HEK293 (cell line): ENCODE results near the gene ARPC1B.
A peak's percentile ranks its signal among the peaks of the same experiment; 100 is the strongest.

Experiments used
- CTCF ChIA-PET: fragments of 350-600 bp; formaldehyde crosslinking; extraction: SDS; loops from one replicate; lab custom pipeline; 2021; ENCODE audit warnings: antibody characterized with exemption; lab: Yijun Ruan, JAX
- POLR2A ChIA-PET: fragments of 300-600 bp; formaldehyde crosslinking; extraction: SDS; loops from one replicate; lab custom pipeline; 2020; ENCODE audit warnings: antibody characterized with exemption, inconsistent platforms; lab: Yijun Ruan, JAX
- H3K27ac ChIP-seq: fragments of 200-500 bp; sonication (Bioruptor generic); 2 replicates; pipeline ENCODE4 v1.5.1; 2014; ENCODE audit warnings: low read depth, low read length, control low read depth, inconsistent platforms; ENCODE audit errors: extremely low read depth
- H3K36me3 ChIP-seq, 2 experiments: fragments of 200-500 bp in 1 of 2; sonication (Bioruptor generic) in 1 of 2; 1 replicate in 1 of 2; 2 replicates in 1 of 2; pipeline ENCODE4 v1.5.1; 2014 to 2017; ENCODE audit warnings: inconsistent platforms in 2 of 2, low read length in 2 of 2; ENCODE audit not compliant: control insufficient read depth in 2 of 2, insufficient read depth in 1 of 2
- H3K4me1 ChIP-seq: fragments of 200-500 bp; sonication (Bioruptor generic); 2 replicates; pipeline ENCODE4 v1.5.1; 2014; ENCODE audit warnings: mild to moderate bottlenecking, low read length, inconsistent platforms; ENCODE audit not compliant: control insufficient read depth, insufficient read depth
- H3K4me3 ChIP-seq: 2 replicates; pipeline ENCODE4 v1.5.1; 2011; ENCODE audit warnings: low read depth, mild to moderate bottlenecking, control low read depth, low read length, moderate library complexity
- H3K9me3 ChIP-seq: fragments of 200-500 bp; sonication (Bioruptor generic); 2 replicates; pipeline ENCODE4 v1.5.1; 2014; ENCODE audit warnings: low read depth, low read length, inconsistent platforms; ENCODE audit not compliant: control insufficient read depth, insufficient read depth
- BCL11B ChIP-seq: fragments of 450-650 bp; formaldehyde crosslinking; IDR thresholded peaks from 2 replicates; pipeline ENCODE4 v1.5.1; 2016; ENCODE audit warnings: low read depth, missing biosample characterization, missing genetic modification characterization
- GLIS1 ChIP-seq: fragments of 450-650 bp; formaldehyde crosslinking; IDR thresholded peaks from 2 replicates; pipeline ENCODE4 v1.5.1; 2016; ENCODE audit warnings: missing biosample characterization, missing genetic modification characterization
- GLIS2 ChIP-seq: fragments of 450-650 bp; formaldehyde crosslinking; IDR thresholded peaks from 2 replicates; pipeline ENCODE4 v1.5.1; 2016; ENCODE audit warnings: missing biosample characterization, missing genetic modification characterization
- INSM2 ChIP-seq: fragments of 450-650 bp; formaldehyde crosslinking; IDR thresholded peaks from 2 replicates; pipeline ENCODE4 v1.5.1; 2016; ENCODE audit warnings: missing biosample characterization, missing genetic modification characterization
- OSR2 ChIP-seq: fragments of 450-650 bp; formaldehyde crosslinking; IDR thresholded peaks from 2 replicates; pipeline ENCODE4 v1.5.1; 2016; ENCODE audit warnings: missing biosample characterization, missing genetic modification characterization
- SETDB1 ChIP-seq: IDR thresholded peaks from one replicate; pipeline ENCODE4 v1.6.1; 2017; ENCODE audit warnings: mild to moderate bottlenecking, low read length, moderate library complexity, mixed read lengths; ENCODE audit not compliant: insufficient read length
- ZBTB1 ChIP-seq: fragments of 450-650 bp; formaldehyde crosslinking; IDR thresholded peaks from 2 replicates; pipeline ENCODE4 v1.5.1; 2016; ENCODE audit warnings: missing biosample characterization, missing genetic modification characterization
- ZBTB20 ChIP-seq: fragments of 450-650 bp; formaldehyde crosslinking; IDR thresholded peaks from 2 replicates; pipeline ENCODE4 v1.5.1; 2016; ENCODE audit warnings: missing biosample characterization, missing genetic modification characterization
- ZNF16 ChIP-seq: fragments of 450-650 bp; formaldehyde crosslinking; IDR thresholded peaks from 2 replicates; pipeline ENCODE4 v1.5.1; 2016; ENCODE audit warnings: low read depth, missing biosample characterization, missing genetic modification characterization
- ZNF214 ChIP-seq: fragments of 450-650 bp; formaldehyde crosslinking; IDR thresholded peaks from 2 replicates; pipeline ENCODE4 v1.5.1; 2017; ENCODE audit warnings: missing biosample characterization, mild to moderate bottlenecking, missing genetic modification characterization, borderline replicate concordance
- ZNF266 ChIP-seq: fragments of 450-650 bp; formaldehyde crosslinking; IDR thresholded peaks from 2 replicates; pipeline ENCODE4 v1.5.1; 2016; ENCODE audit warnings: missing biosample characterization, missing genetic modification characterization, low read depth
- ZNF292 ChIP-seq: fragments of 450-650 bp; formaldehyde crosslinking; IDR thresholded peaks from 2 replicates; pipeline ENCODE4 v1.5.1; 2016; ENCODE audit warnings: low read depth, missing biosample characterization, missing genetic modification characterization, borderline replicate concordance
- ZNF350 ChIP-seq: fragments of 450-650 bp; formaldehyde crosslinking; IDR thresholded peaks from 2 replicates; pipeline ENCODE4 v1.5.0; 2017; ENCODE audit warnings: missing biosample characterization, mild to moderate bottlenecking, missing genetic modification characterization
- ZNF354C ChIP-seq: fragments of 450-650 bp; formaldehyde crosslinking; IDR thresholded peaks from 2 replicates; pipeline ENCODE4 v1.5.1; 2016; ENCODE audit warnings: missing biosample characterization, missing genetic modification characterization, low read depth, borderline replicate concordance
- ZNF48 ChIP-seq: fragments of 450-650 bp; formaldehyde crosslinking; IDR thresholded peaks from 2 replicates; pipeline ENCODE4 v1.5.1; 2016; ENCODE audit warnings: missing biosample characterization, missing genetic modification characterization
- ZNF658 ChIP-seq: fragments of 450-650 bp; formaldehyde crosslinking; IDR thresholded peaks from 2 replicates; pipeline ENCODE4; 2016; ENCODE audit warnings: missing biosample characterization, missing genetic modification characterization
- ZSCAN30 ChIP-seq: fragments of 450-650 bp; IDR thresholded peaks from 2 replicates; pipeline ENCODE4 v1.5.1; 2018; ENCODE audit warnings: missing biosample characterization, mild to moderate bottlenecking, missing genetic modification characterization, moderate library complexity
- TF ChIP-seq, protein P1 (sequence below): fragments of 450-650 bp; formaldehyde crosslinking; IDR thresholded peaks from 2 replicates; pipeline ENCODE4 v1.5.1; 2016; ENCODE audit warnings: missing biosample characterization, missing genetic modification characterization

Gene ARPC1B

DNA sequence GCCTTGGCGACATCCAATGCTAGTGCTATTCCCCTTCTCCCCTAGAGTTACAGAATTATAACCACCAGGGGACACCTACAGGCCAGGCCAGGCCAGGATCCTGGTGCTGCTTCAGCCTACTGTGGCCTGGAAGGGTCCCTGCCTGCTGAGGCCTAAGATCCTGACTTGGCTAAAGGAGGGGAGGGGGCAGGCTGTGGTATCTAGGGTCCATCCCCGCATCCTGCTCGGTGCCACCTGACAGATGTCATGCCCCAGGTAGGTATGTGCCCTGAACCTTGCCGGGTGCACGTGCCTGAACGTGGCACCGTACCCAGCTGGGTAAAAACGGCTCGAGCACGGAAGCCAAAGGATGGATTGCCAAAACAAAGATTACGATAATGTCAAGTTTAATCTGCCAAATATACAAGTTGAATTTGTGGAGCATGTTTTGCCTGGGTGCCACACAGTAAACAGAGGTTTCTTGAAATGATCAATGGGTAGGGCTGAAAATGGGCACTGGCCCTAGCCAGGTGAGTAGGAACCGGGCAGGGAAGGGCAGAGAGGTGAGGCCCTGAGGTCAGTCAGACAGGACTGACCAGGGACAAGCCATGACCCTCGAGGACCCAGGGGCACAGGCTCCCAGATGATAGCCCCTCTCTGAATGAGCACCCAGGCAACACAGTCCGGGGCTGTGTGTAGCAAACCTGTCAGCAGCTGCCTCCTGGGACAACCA is 21.2 kb downstream of the ARPC1B start (continued):
- no peak for TF ChIP-seq INSM2 (tag by site-specific recombination)
- TF ChIP-seq, all 188 proteins: peak for 0

DNA sequence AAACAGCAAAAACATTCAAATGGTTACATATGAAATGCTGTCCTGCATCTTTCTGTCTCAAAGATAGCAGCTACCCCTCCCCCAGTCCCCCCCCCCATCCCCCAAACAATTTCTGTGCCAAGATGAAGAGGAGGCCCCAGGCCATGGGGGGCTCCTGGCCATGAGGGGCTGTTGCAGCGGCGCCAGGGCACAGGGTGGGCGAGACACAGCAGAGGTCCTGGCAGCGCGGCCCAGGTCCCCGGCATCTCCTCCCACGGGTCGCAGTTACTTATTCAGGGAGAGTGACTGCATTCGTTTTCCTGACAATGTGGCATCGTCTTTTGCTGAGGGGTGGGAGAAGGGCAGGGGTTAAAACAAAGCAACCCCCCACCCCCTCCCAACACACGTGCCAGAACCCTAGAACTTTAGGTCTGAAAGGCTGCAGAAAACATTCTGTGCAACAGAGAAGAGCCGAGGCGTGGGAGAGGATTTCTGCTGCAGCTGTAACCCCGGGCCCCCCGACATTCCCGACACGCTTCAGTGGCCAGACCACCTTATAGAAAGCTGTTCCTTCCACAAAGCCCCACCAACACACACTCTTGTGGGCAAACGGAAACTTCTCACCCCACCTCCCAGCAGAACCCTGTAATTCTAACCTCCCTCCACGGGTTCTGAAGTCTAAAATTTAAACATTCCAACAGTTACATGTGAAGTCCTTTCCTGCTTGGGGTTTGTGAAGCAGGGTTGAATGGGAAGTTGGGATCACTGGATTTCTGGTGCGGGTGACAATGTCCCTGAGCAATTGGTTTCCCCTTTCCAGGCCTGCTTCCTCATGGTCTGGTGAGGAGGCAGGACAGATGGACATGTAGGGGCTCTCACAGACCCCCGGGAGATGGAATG is 22.1 kb downstream of the ARPC1B start:
- Histone ChIP-seq H3K27ac (no peak overlapping the region), H3K4me1 (no peaks in the 10 kb centered on the region), H3K36me3 (peaks cover 27 to 88% of the 10 kb centered on the region in 2 experiments), H3K4me3 (no peak overlapping the region), H3K9me3 (no peaks in the 10 kb centered on the region)
- no peak for TF ChIP-seq ZSCAN30 (tag by site-specific recombination)
- TF ChIP-seq ZNF214 (tag by site-specific recombination) = no peak
- TF ChIP-seq OSR2 = no peak
- no peak for TF ChIP-seq ZNF292 (tag by site-specific recombination)
- TF ChIP-seq BCL11B = no peak
- no peak for TF ChIP-seq ZNF354C (tag by site-specific recombination)
- no peak for TF ChIP-seq SETDB1
- TF ChIP-seq ZNF16 (tag by site-specific recombination) = no peak
- no peak for TF ChIP-seq ZNF658 (tag by site-specific recombination)
- TF ChIP-seq ZNF48 (tag by site-specific recombination) = no peak
- no peak for TF ChIP-seq ZNF350 (tag by site-specific recombination)
- TF ChIP-seq ZBTB1 = no peak
- no peak for TF ChIP-seq ZNF266 (tag by site-specific recombination)
- ChIA-PET POLR2A (interaction anchor here (1.1 kb wide), 1 partner anchor 12 kb away, joined by 3 read pairs; the partner anchor contains the start of genes BUD31 and PDAP1), CTCF (no interaction called here)

DNA sequence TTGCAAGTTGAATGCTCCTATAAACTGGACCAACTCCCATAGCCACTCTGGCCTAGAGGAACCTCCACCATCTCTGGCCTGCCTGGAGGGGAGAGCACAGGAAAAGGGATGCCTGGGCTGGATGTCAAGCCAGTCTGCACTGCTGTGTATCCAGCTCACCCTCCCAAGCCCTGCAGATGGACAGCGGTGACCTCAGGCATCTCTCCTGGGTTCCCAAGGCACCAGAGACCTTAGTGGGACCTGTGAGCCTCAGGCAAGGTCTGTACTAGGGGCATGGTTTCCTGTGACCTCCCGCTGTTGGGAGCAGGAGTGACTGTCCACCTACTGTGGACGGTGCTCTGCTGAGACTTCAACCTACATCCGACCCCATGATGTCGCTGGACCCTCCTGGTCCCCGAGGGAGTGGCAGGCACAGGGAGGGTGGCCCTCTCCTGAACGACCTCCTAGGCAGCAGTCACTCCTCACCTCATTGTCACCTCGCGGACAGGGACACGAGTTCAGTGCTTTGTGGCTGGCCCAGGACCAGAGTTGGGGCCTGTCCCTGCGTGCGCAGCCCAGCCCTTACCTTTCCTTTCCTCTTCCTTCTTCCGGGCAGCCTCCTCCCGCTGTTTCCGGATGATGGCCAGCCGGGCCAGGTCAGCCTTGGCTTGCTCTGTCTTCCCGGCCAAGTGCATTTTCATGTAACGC is 22.9 kb downstream of the ARPC1B start:
- Histone ChIP-seq H3K4me1 (no peaks in the 10 kb centered on the region), H3K9me3 (no peaks in the 10 kb centered on the region), H3K27ac (no peak overlapping the region), H3K4me3 (no peak overlapping the region), H3K36me3 (peaks cover 30 to 88% of the 10 kb centered on the region in 2 experiments)
- POLR2A ChIA-PET = no interaction called here
- TF ChIP-seq, protein P1, sequence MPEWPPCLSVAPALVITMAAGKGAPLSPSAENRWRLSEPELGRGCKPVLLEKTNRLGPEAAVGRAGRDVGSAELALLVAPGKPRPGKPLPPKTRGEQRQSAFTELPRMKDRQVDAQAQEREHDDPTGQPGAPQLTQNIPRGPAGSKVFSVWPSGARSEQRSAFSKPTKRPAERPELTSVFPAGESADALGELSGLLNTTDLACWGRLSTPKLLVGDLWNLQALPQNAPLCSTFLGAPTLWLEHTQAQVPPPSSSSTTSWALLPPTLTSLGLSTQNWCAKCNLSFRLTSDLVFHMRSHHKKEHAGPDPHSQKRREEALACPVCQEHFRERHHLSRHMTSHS (tag by site-specific recombination) = no peak
- 0 out of 2 replicates have a peak, but pooled peaks have one; percentile 22 for TF ChIP-seq GLIS2
- no peak for TF ChIP-seq ZBTB20
- TF ChIP-seq GLIS1 (tag by site-specific recombination) = 0 out of 2 replicates have a peak, but pooled peaks have one; percentile 16
- CTCF ChIA-PET = no interaction called here
